ENCODE measurements around the gene DNAI1. TPM values are rescaled to one million over a fixed set of nuclear protein-coding genes. Genes with fewer than 3 reads are reported as not detected.
"Not testable (repeated sequence)": the region's sequence is repeated elsewhere in the genome, so short reads cannot be mapped to it uniquely, and the experiment has no call there.

DNAI1 gene
- total RNA-seq, 1 donor from 2014 or later: 1.8 TPM

- not testable (repeated sequence) for H3K4me2 ChIP-seq (ENCODE audit: low read length); H3K9ac ChIP-seq (ENCODE audit: low read length); H4K20me1 ChIP-seq (ENCODE audit: insufficient read depth, low read length); H3K4me1 Mint-ChIP-seq (ENCODE audit: low read depth, unreplicated experiment); H3K27ac Mint-ChIP-seq (ENCODE audit: unreplicated experiment); H3K36me3 Mint-ChIP-seq (ENCODE audit: low read depth, unreplicated experiment); H3K4me3 Mint-ChIP-seq (ENCODE audit: unreplicated experiment); H3K79me2 ChIP-seq (ENCODE audit: insufficient read depth, low read length); H3K4me3 ChIP-seq (ENCODE audit: insufficient read depth, low read depth, low read length); H3K36me3 ChIP-seq (ENCODE audit: insufficient read depth, low read length); H3K27me3 ChIP-seq (ENCODE audit: insufficient read depth, low read length); DNase-seq (ENCODE audit: low read depth); H3K4me1 ChIP-seq (ENCODE audit: insufficient read depth, low read length); H3K9me3 Mint-ChIP-seq (ENCODE audit: unreplicated experiment); H2AFZ ChIP-seq (ENCODE audit: low read depth, low read length); H3K9me3 ChIP-seq (ENCODE audit: insufficient read depth, low read depth, low read length); H3K27ac ChIP-seq (ENCODE audit: low read depth, low read length); FAIRE-seq
- peaks cover 18% of the 10 kb centered on the region for H3K27me3 Mint-ChIP-seq (ENCODE audit: low read depth, unreplicated experiment)
Measured at GRCh38 chr9:34482746-34483145, 24.1 kb downstream of the DNAI1 start.

GRCh38 chr9:34484678-34485077, 26.1 kb downstream of the DNAI1 start:
- Histone ChIP-seq H3K9me3 (ENCODE audit: insufficient read depth, low read depth, low read length) (no peaks in the 10 kb centered on the region), H4K20me1 (ENCODE audit: insufficient read depth, low read length) (no peaks in the 10 kb centered on the region), H2AFZ (ENCODE audit: low read depth, low read length) (no peak overlapping the region), H3K79me2 (ENCODE audit: insufficient read depth, low read length) (no peaks in the 10 kb centered on the region), H3K4me3 (ENCODE audit: insufficient read depth, low read depth, low read length) (no peak overlapping the region), H3K27me3 (ENCODE audit: insufficient read depth, low read length) (peaks cover 15% of the 10 kb centered on the region), H3K27ac (ENCODE audit: low read depth, low read length) (no peak overlapping the region), H3K4me2 (ENCODE audit: low read length) (no peak overlapping the region), H3K9ac (ENCODE audit: low read length) (no peak overlapping the region), H3K36me3 (ENCODE audit: insufficient read depth, low read length) (no peaks in the 10 kb centered on the region), H3K4me1 (ENCODE audit: insufficient read depth, low read length) (no peaks in the 10 kb centered on the region)
- TF ChIP-seq CTCF (IDR thresholded peaks at IDR 0.05; ENCODE audit: insufficient read depth, low read depth, low read length) (no peak), EZH2 (IDR thresholded peaks at IDR 0.05; ENCODE audit: insufficient read depth, low read length) (no peak)
- Mint-ChIP-seq H3K36me3 (ENCODE audit: low read depth, unreplicated experiment) (no peaks in the 10 kb centered on the region), H3K4me3 (ENCODE audit: unreplicated experiment) (no peak overlapping the region), H3K4me1 (ENCODE audit: low read depth, unreplicated experiment) (peaks cover 6% of the 10 kb centered on the region), H3K27me3 (ENCODE audit: low read depth, unreplicated experiment) (peaks cover 24% of the 10 kb centered on the region), H3K27ac (ENCODE audit: unreplicated experiment) (no peak overlapping the region), H3K9me3 (ENCODE audit: unreplicated experiment) (peaks cover 3% of the 10 kb centered on the region)
- FAIRE-seq (no peak), DNase-seq (ENCODE audit: low read depth) (no peak)

- Histone ChIP-seq H3K4me1 (ENCODE audit: insufficient read depth, low read length) (no peaks in the 10 kb centered on the region), H3K36me3 (ENCODE audit: insufficient read depth, low read length) (no peaks in the 10 kb centered on the region), H3K9ac (ENCODE audit: low read length) (no peak overlapping the region), H3K79me2 (ENCODE audit: insufficient read depth, low read length) (no peaks in the 10 kb centered on the region), H3K27ac (ENCODE audit: low read depth, low read length) (no peak overlapping the region), H3K9me3 (ENCODE audit: insufficient read depth, low read depth, low read length) (no peaks in the 10 kb centered on the region), H2AFZ (ENCODE audit: low read depth, low read length) (no peak overlapping the region), H3K27me3 (ENCODE audit: insufficient read depth, low read length) (peaks cover 23% of the 10 kb centered on the region), H3K4me2 (ENCODE audit: low read length) (no peak overlapping the region), H3K4me3 (ENCODE audit: insufficient read depth, low read depth, low read length) (no peak overlapping the region), H4K20me1 (ENCODE audit: insufficient read depth, low read length) (no peaks in the 10 kb centered on the region)
- H3K36me3 Mint-ChIP-seq (ENCODE audit: low read depth, unreplicated experiment): peaks cover 2% of the 10 kb centered on the region
- FAIRE-seq: no peak
- peaks cover 6% of the 10 kb centered on the region for H3K4me1 Mint-ChIP-seq (ENCODE audit: low read depth, unreplicated experiment)
- H3K27ac Mint-ChIP-seq (ENCODE audit: unreplicated experiment): no peak overlapping the region
- TF ChIP-seq EZH2 (IDR thresholded peaks at IDR 0.05; ENCODE audit: insufficient read depth, low read length): no peak
- no peak for TF ChIP-seq CTCF (IDR thresholded peaks at IDR 0.05; ENCODE audit: insufficient read depth, low read depth, low read length)
- H3K9me3 Mint-ChIP-seq (ENCODE audit: unreplicated experiment): peaks cover 6% of the 10 kb centered on the region
- no peak for DNase-seq (ENCODE audit: low read depth)
- peaks cover 31% of the 10 kb centered on the region for H3K27me3 Mint-ChIP-seq (ENCODE audit: low read depth, unreplicated experiment)
- no peak overlapping the region for H3K4me3 Mint-ChIP-seq (ENCODE audit: unreplicated experiment)
Measured at GRCh38 chr9:34485822-34486221, 27.2 kb downstream of the DNAI1 start.

Measured in astrocyte (in vitro differentiated cells and primary cell).